Gastroesophageal sphincter (tissue), 4 donors: Measurements from ENCODE around the gene AIG1. TPM values are rescaled to one million over a fixed set of nuclear protein-coding genes. Genes with fewer than 3 reads are reported as not detected.

Experiments
- ATAC-seq: fragments of 150-250 bp; one replicate; pipeline ENCODE4 v1.9.1; 2016; ENCODE audit warnings: mild to moderate bottlenecking, moderate library complexity
- H3K27ac ChIP-seq, 4 donors: fragments of 200-600 bp; sonication (generic) in 3 of 4; 1 replicate in 3 of 4; 2 replicates in 1 of 4; pipeline ENCODE4 v1.5.1; 2016 to 2019
- H3K27me3 ChIP-seq: fragments of 200-600 bp; sonication (generic); one replicate; pipeline ENCODE4 v1.5.1; 2019
- H3K36me3 ChIP-seq, 2 donors: fragments of 200-600 bp; sonication (generic); one replicate each; pipeline ENCODE4 v1.5.1; 2019; ENCODE audit warnings: control low read depth in 1 of 2
- H3K4me1 ChIP-seq, 3 donors: fragments of 200-600 bp; sonication (generic); 1 replicate in 2 of 3; 2 replicates in 1 of 3; pipeline ENCODE4 v1.5.1; 2016 to 2019; ENCODE audit warnings: control low read depth in 2 of 3
- H3K4me3 ChIP-seq, 2 donors: fragments of 200-600 bp; sonication (generic); one replicate each; pipeline ENCODE4 v1.5.1; 2019; ENCODE audit warnings: mild to moderate bottlenecking in 1 of 2, moderate library complexity in 1 of 2
- H3K9me3 ChIP-seq, 3 donors: fragments of 200-600 bp; sonication (generic); one replicate each; pipeline ENCODE4 v1.5.1; 2017 to 2019; ENCODE audit warnings: control low read depth in 2 of 3
- EP300 ChIP-seq: sonication (generic); formaldehyde crosslinking; IDR thresholded peaks from one replicate; pipeline ENCODE4 v1.6.1; 2017; ENCODE audit warnings: antibody characterized with exemption, mild to moderate bottlenecking
- POLR2A ChIP-seq, 2 donors: fragments of 450-650 bp; IDR thresholded peaks; one replicate each; pipeline ENCODE4 v1.6.1; 2017; ENCODE audit warnings: antibody characterized with exemption in 2 of 2, mild to moderate bottlenecking in 2 of 2, moderate library complexity in 1 of 2
- POLR2AphosphoS5 ChIP-seq: sonication (generic); formaldehyde crosslinking; IDR thresholded peaks from one replicate; pipeline ENCODE4 v1.6.1; 2017; ENCODE audit warnings: antibody characterized with exemption
- WGBS, 2 donors: methylation state at CpG; one replicate each; pipeline ENCODE4 v1.1.5; 2018; ENCODE audit warnings: low coverage in 1 of 2; 5-methylcytosine and 5-hydroxymethylcytosine counted together
- total RNA-seq, 4 donors: library from RNA; depleted of rRNA; stranded (reverse); fragments of >200 nt; gene quantifications; one replicate each; pipeline ENCODE4 v1.1.0, GENCODE V29; 2016
- TF ChIP-seq, protein P1 (sequence below), 4 experiments: fragments of 200-600 bp in 2 of 4; fragments of 450-650 bp in 2 of 4; sonication (generic) in 1 of 4; IDR thresholded peaks; one replicate each; pipeline ENCODE4 v1.5.1; 2017 to 2019; ENCODE audit warnings: antibody characterized with exemption in 4 of 4, mild to moderate bottlenecking in 2 of 4, moderate library complexity in 2 of 4

Gene AIG1
- total RNA-seq, 4 donors from 2014 or later = 24.0 to 42.0 (median 31.5) TPM

DNA sequence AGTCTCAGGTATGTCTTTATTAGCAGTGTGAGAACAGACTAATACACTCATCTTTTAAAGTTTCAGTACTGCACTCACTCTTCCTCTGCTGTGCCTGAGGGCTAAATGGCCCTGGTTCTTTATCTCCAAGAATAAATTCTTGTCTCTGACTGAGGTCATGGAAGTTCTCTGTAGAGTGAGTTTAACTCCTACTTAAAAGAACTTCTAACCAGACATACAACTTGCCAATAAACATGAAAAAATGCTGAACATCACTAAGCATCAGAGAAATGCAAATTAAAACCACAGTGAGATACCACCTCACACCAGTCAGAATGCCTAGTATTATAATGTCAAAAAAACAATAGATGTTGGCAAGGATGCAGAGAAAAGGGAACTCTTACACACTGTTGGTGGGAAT lies 316.2 kb downstream of the AIG1 start:
- TF ChIP-seq POLR2AphosphoS5 = no peak
- TF ChIP-seq, protein P1, sequence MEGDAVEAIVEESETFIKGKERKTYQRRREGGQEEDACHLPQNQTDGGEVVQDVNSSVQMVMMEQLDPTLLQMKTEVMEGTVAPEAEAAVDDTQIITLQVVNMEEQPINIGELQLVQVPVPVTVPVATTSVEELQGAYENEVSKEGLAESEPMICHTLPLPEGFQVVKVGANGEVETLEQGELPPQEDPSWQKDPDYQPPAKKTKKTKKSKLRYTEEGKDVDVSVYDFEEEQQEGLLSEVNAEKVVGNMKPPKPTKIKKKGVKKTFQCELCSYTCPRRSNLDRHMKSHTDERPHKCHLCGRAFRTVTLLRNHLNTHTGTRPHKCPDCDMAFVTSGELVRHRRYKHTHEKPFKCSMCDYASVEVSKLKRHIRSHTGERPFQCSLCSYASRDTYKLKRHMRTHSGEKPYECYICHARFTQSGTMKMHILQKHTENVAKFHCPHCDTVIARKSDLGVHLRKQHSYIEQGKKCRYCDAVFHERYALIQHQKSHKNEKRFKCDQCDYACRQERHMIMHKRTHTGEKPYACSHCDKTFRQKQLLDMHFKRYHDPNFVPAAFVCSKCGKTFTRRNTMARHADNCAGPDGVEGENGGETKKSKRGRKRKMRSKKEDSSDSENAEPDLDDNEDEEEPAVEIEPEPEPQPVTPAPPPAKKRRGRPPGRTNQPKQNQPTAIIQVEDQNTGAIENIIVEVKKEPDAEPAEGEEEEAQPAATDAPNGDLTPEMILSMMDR (IDR thresholded peaks at IDR 0.05) = no peak
- no peaks in the 10 kb centered on the region for H3K9me3 ChIP-seq
- no peaks in the 10 kb centered on the region for H3K27me3 ChIP-seq
- no peaks in the 10 kb centered on the region for H3K36me3 ChIP-seq
- no peaks in the 10 kb centered on the region for H3K4me1 ChIP-seq
- no peak for ATAC-seq
- no peak overlapping the region for H3K27ac ChIP-seq
- H3K4me3 ChIP-seq = no peak overlapping the region

GRCh38 chr6:143385636-143386035 lies 324.9 kb downstream of the AIG1 start:
- Histone ChIP-seq H3K9me3 (peaks cover 0 to 10% (median 0%) of the 10 kb centered on the region in 3 donors), H3K4me1 (no peaks in the 10 kb centered on the region), H3K27ac (no peak overlapping the region), H3K4me3 (no peak overlapping the region), H3K36me3 (no peaks in the 10 kb centered on the region), H3K27me3 (no peaks in the 10 kb centered on the region)
- TF ChIP-seq, protein P1 (IDR thresholded peaks at IDR 0.05) = no peak
- TF ChIP-seq POLR2A (IDR thresholded peaks at IDR 0.05) (no peak), EP300 (no peak), POLR2AphosphoS5 (no peak)
- WGBS, 2 donors = 58 to 89% methylated on average over 2 of the region's 2 CpGs
- ATAC-seq = no peak

GRCh38 chr6:143390278-143390677 lies 329.6 kb downstream of the AIG1 start:
- Histone ChIP-seq H3K9me3 (no peaks in the 10 kb centered on the region), H3K27me3 (no peaks in the 10 kb centered on the region), H3K4me3 (no peak overlapping the region), H3K36me3 (no peaks in the 10 kb centered on the region), H3K27ac (no peak overlapping the region), H3K4me1 (no peaks in the 10 kb centered on the region)
- no peak for ATAC-seq
- TF ChIP-seq POLR2A (IDR thresholded peaks at IDR 0.05) (no peak), EP300 (no peak), POLR2AphosphoS5 (no peak)
- TF ChIP-seq, protein P1 (IDR thresholded peaks at IDR 0.05) = no peak
- 85 to 97% methylated on average over 3 of the region's 3 CpGs for WGBS, 2 donors

Other genes starting within 250 kb of the AIG1 start
- 10 to 100 TPM; 17.1 to 28.1 (median 24.9) TPM for gene HIVEP2, start 115.7 kb upstream of the AIG1 start, total RNA-seq